ENCODE data around the gene PDE4B. TPM values are rescaled to one million over a fixed set of nuclear protein-coding genes. Genes with fewer than 3 reads are reported as not detected.
"Not testable (repeated sequence)": the region's sequence is repeated elsewhere in the genome, so short reads cannot be mapped to it uniquely, and the experiment has no call there.

PDE4B gene
- polyA plus RNA-seq, 1 experiment, result 17.6 TPM

GRCh38 chr1:66132324-66132723 is 339.6 kb downstream of the PDE4B start:
- Histone ChIP-seq H3K27ac (ENCODE audit: low read depth, low read length) (no peak overlapping the region), H3K27me3 (ENCODE audit: control insufficient read depth, insufficient read depth, low read length) (no peaks in the 10 kb centered on the region), H3K9me3 (ENCODE audit: control insufficient read depth, insufficient read depth, low read length) (no peaks in the 10 kb centered on the region), H3K4me3 (ENCODE audit: low read depth, low read length) (no peak overlapping the region)
- ChIA-PET CTCF (no interaction called here), POLR2A (no interaction called here)
- TF ChIP-seq, protein P1, sequence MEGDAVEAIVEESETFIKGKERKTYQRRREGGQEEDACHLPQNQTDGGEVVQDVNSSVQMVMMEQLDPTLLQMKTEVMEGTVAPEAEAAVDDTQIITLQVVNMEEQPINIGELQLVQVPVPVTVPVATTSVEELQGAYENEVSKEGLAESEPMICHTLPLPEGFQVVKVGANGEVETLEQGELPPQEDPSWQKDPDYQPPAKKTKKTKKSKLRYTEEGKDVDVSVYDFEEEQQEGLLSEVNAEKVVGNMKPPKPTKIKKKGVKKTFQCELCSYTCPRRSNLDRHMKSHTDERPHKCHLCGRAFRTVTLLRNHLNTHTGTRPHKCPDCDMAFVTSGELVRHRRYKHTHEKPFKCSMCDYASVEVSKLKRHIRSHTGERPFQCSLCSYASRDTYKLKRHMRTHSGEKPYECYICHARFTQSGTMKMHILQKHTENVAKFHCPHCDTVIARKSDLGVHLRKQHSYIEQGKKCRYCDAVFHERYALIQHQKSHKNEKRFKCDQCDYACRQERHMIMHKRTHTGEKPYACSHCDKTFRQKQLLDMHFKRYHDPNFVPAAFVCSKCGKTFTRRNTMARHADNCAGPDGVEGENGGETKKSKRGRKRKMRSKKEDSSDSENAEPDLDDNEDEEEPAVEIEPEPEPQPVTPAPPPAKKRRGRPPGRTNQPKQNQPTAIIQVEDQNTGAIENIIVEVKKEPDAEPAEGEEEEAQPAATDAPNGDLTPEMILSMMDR (IDR thresholded peaks at IDR 0.05; ENCODE audit: low read depth, low read length), result no peak
- DNase-seq (ENCODE audit: low read depth, low spot score), result no peak

GRCh38 chr1:66134004-66134403 is 341.3 kb downstream of the PDE4B start:
- TF ChIP-seq, protein P1 (IDR thresholded peaks at IDR 0.05; ENCODE audit: low read depth, low read length), result no peak
- Histone ChIP-seq H3K27me3 (ENCODE audit: control insufficient read depth, insufficient read depth, low read length) (no peaks in the 10 kb centered on the region), H3K27ac (ENCODE audit: low read depth, low read length) (no peak overlapping the region), H3K4me3 (ENCODE audit: low read depth, low read length) (no peak overlapping the region), H3K9me3 (ENCODE audit: control insufficient read depth, insufficient read depth, low read length) (no peaks in the 10 kb centered on the region)
- ChIA-PET CTCF (no interaction called here), POLR2A (no interaction called here)
- DNase-seq (ENCODE audit: low read depth, low spot score), result no peak

- Histone ChIP-seq H3K9me3 (ENCODE audit: control insufficient read depth, insufficient read depth, low read length) (no peaks in the 10 kb centered on the region), H3K4me3 (ENCODE audit: low read depth, low read length) (no peak overlapping the region), H3K27me3 (ENCODE audit: control insufficient read depth, insufficient read depth, low read length) (no peaks in the 10 kb centered on the region), H3K27ac (ENCODE audit: low read depth, low read length) (no peak overlapping the region)
- POLR2A ChIA-PET, result no interaction called here
- no peak for DNase-seq (ENCODE audit: low read depth, low spot score)
- TF ChIP-seq, protein P1 (IDR thresholded peaks at IDR 0.05; ENCODE audit: low read depth, low read length), result no peak
- CTCF ChIA-PET, result no interaction called here
These were observed 342.5 kb downstream of the PDE4B start for GRCh38 chr1:66135161-66135560.

DNA sequence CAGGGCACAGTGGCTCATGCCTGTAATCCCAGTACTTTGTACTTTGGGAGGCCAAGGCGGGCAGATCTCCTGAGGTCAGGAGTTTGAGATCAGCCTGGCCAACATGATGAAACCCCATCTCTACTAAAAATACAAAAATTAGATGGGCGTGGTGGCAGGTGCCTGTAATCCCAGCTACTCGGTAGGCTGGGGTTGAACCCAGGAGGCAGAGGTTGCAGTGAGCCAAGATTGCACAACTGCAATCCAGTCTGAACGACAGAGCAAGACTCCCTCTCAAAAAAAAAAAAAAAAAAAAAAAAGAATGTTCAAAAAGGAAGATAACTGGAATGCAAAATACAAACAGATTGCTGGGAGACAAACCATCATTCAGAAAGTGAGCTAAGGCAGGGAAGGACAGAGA is 343.7 kb downstream of the PDE4B start:
- POLR2A ChIA-PET; DNase-seq (ENCODE audit: low read depth, low spot score); H3K27ac ChIP-seq (ENCODE audit: low read depth, low read length); H3K9me3 ChIP-seq (ENCODE audit: control insufficient read depth, insufficient read depth, low read length); CTCF ChIA-PET; H3K27me3 ChIP-seq (ENCODE audit: control insufficient read depth, insufficient read depth, low read length); H3K4me3 ChIP-seq (ENCODE audit: low read depth, low read length): not testable (repeated sequence)

- no peak for DNase-seq (ENCODE audit: low read depth, low spot score)
- Histone ChIP-seq H3K4me3 (ENCODE audit: low read depth, low read length) (no peak overlapping the region), H3K9me3 (ENCODE audit: control insufficient read depth, insufficient read depth, low read length) (no peaks in the 10 kb centered on the region), H3K27me3 (ENCODE audit: control insufficient read depth, insufficient read depth, low read length) (no peaks in the 10 kb centered on the region), H3K27ac (ENCODE audit: low read depth, low read length) (no peak overlapping the region)
- ChIA-PET POLR2A (no interaction called here), CTCF (no interaction called here)
- TF ChIP-seq, protein P1 (IDR thresholded peaks at IDR 0.05; ENCODE audit: low read depth, low read length), result no peak
These were observed 344.5 kb downstream of the PDE4B start for GRCh38 chr1:66137235-66137634.

DNA sequence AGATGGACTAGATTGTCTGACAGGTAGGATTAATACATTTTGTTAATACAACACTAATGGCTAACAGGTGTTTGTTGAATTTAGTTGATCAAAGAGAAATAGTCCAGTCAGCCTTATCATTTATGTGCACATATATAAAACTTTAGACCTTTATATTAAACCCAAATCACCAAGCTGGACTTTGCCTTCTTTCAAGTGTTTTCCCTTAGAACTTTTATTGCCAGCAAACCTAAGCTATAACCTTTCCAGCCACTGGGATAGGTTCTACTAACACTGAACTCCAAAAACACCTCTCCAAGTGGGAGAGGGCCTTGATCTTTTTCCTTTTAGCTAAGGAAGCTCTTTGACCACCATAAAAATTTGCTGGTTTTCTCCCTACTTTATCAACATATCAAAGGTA is 345.9 kb downstream of the PDE4B start:
- no peak for DNase-seq (ENCODE audit: low read depth, low spot score)
- ChIA-PET CTCF (no interaction called here), POLR2A (no interaction called here)
- H3K9me3 ChIP-seq (ENCODE audit: control insufficient read depth, insufficient read depth, low read length), result no peaks in the 10 kb centered on the region
- H3K4me3 ChIP-seq (ENCODE audit: low read depth, low read length), result no peak overlapping the region
- no peak overlapping the region for H3K27ac ChIP-seq (ENCODE audit: low read depth, low read length)
- TF ChIP-seq, protein P1 (IDR thresholded peaks at IDR 0.05; ENCODE audit: low read depth, low read length), result no peak
- no peaks in the 10 kb centered on the region for H3K27me3 ChIP-seq (ENCODE audit: control insufficient read depth, insufficient read depth, low read length)
